HG02852 (cell line): ENCODE measurements around the gene RNF5.
"Not testable (repeated sequence)": the region's sequence is repeated elsewhere in the genome, so short reads cannot be mapped to it uniquely, and the experiment has no call there.

Source experiments
- ATAC-seq: cut with Tn5 transposase; IDR thresholded peaks from one replicate; pipeline ENCODE4 v1.9.1; 2021; ENCODE audit warnings: mild to moderate bottlenecking, moderate library complexity; ENCODE audit not compliant: unreplicated experiment

RNF5 gene

DNA sequence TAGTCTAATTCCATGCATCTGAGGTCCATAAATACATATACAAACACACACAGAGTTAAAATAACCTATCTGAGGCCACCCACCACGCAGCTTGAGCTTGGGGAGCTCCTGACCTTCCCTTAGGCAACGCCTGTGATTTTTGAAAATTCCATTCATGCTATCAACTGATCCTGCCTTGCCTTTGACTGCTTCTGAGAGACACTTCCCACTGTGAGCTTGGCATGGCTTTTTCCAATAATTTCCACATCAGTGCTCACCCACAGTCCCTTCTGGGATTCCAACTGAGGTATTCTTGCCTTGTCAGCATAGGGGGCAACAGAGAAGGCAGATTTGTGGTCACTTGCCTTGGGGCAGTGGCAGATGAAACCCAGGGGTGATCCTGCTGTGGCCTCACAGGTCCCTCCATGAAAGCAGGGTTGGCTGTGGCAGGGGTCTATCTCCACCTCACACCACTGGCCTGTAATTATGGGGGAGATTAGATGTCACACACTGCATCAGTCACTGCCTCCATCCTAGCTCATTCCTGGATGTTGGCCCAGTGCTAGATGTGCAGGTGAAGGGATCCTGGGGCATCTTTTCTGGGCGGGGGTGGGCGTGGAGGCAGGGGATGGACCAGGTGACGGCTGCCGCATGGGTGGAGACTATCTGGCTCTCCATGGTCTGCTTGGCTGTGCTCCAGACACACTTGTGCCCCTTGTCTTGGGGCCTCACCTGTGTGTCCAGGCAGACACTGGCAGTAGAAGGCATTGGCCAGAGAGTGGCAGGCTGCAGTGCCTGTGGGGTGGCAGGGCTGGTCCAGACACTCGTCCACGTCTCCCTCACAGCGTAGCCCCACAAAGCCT is 25.4 kb downstream of the RNF5 start:
- no peak for ATAC-seq

DNA sequence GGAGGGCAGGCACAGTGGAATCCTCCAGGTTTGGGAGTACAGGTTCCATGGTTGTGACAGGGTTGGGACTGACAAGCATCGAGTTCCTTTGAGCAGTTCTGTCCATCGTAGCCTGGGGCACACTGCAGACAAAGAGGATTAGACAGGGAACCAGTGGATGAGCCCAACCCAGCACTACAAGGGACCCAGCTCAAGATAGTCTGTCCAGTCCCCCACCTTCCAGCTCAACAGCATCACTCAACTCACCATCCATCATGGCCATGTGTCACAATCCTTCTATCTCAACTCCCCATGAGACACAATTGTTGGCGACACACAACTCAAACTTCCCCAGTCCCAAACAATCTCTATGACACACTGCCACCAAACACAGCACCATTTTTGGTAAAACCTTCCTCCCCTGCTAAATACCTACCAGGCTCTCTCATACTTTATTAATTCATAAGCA is 26.1 kb downstream of the RNF5 start:
- ATAC-seq, result no peak

DNA sequence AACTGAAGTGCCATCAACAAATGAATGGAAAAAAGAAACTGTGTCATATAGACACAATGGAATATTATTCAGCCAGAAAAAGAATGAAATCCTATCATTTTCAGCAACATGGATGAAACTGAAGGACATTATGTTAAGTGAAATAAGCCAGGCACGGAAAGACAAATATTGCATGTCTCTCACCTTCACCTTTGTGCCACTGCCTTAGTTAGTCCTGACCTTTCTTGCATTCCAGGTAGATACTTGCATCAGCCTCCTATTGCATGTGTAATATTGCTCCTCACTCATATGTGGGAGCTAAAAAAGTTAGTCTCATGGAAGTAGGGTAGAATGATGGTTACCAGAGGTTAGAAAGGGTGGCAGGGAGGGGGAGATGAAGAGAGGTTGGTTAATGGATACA is 30.8 kb downstream of the RNF5 start:
- ATAC-seq, result no peak

DNA sequence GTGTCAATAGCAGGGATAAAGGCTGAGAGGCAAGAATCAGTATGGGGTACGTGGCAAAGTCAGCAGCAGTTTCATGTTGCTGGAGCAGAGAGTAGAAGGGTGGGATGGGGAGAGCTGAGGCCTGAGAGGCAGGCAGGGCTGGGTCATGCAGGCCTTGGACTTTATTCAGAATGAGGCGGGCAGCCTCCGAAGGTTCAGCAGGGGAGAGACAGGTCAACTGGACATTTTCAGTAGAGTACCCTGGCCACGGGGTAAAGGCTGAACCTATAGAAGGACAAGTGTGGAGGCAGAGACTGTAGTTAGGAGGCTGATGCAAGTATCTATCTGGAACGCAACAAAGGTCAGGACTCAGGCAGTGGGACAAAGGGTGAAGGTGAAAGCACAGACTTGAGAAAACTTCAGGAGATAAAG is 32.0 kb downstream of the RNF5 start:
- no peak for ATAC-seq

DNA sequence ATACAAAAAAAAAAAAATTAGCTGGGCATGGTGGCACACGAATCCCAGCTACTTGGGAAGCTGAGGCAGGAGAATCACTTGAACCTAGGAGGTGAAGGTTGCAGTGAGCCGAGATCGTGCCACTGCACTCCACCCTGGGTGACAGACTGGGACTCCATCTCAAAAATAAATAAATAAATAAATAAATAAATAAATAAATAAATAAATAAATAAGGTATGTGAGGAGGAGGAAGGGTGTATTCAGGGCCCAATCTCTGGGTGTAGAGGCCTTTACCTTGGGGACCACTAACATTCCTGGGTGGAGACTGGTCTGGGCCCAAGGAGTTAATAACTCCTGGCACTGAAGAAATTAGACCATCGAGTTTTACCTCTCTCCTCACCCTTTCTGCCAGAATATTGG is 33.2 kb downstream of the RNF5 start:
- not testable (repeated sequence) for ATAC-seq

DNA sequence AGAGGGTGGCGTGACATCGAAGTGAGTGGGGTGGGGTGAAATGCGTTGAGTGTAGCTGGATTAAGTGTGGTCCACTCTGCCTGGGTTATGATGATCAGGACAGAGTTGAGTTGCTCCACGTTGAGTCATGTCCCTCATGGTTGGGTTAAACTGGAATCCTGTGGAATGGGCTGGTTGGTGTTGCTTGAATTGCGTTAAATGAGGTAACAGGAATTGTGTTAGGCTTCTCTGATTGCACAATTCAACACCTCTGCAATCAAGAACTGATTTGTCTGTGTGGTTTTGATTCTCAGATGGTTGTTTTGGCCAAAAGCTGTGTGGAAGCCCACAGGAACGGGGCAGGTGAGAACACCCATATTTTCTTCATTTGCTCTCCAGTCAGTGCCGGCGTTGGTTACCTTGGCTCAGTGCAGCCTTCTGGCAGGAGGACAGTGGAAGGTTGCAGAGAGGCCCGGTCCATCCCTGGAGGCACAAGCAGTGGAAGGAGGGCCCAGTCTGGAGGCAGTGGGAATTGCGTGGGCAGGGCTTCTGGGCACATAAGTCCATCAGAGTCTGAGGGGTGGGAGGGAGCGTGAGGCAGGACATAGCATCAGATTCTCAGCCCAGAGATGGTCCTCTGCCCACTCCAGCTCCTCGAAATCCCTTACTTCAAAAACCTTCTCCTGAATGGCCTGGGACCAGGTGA is 34.0 kb downstream of the RNF5 start:
- ATAC-seq, result no peak

DNA sequence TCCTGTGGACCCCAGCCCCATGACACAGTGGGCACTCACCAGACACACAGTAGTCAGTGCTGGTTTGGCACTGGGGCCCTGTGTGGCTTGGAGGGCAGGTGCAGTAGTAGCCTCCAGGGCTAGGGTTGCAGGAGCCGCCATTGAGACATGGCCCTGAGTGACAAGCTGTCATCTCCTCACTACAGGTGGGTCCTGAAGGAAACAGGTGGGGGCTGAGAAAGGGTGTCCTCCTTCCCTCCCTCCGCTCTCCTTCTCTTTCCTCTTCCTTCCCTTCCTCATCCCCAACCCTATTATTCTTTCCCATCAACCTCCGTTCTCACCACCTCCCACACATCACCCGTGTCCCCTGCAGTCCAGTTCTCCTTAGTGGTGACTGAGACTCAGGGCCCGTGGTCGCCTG is 35.4 kb downstream of the RNF5 start:
- no peak for ATAC-seq

DNA sequence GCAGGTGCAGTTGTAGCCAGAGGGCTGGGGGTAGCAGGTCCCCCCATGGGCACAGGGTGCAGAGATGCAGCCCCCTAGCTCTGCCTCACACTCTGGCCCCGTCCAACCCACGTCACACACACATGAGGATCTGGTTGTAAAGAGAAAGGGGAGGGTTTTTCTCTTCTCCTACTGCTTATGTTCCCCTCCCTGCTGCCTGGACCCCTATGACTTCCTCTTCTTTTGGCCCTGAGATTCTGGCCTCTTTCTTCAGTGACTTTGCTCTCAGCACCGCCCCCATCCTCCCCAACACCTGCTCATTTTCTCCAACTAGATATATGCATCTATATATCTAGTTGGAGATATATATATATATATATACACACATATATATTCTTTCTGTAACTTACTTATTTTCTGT is 35.9 kb downstream of the RNF5 start:
- no peak for ATAC-seq

DNA sequence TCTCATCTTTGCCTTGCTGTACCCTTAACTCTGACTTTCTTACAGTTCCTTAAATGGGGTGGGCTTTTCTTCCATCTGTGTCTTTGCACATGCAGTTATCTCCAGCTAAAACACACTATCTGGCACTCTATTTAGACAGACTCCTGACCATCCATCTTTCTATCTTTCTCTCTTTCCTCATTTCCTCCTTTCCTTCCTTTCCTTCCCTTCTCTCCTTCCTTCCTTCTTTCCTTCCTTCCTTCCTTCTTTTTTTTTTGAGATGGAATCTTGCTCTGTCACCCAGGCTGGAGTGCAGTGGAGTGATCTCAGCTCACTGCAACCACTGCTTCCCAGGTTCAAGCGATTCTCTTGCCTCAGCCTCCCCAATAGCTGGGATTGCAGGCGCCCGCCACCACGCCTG is 37.4 kb downstream of the RNF5 start:
- ATAC-seq, result no peak

DNA sequence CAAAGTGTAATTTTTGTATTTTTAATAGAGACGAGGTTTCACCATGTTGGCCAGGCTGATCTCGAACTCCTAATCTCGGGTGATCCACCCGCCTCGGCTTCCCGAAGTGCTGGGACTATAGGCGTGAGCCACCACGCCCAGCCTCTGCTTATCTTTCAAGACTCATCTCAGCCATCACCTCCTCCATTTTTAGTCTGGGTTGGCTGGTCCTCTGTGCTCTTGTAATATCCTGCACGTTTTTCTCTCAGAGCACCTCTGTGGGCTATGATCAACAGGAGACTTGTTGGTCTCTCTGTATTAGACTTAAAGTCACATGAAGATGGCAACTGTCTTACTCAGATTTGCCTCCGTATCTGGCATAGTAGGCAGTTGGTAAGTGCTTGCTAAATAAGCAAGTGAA is 38.1 kb downstream of the RNF5 start:
- ATAC-seq, result no peak

DNA sequence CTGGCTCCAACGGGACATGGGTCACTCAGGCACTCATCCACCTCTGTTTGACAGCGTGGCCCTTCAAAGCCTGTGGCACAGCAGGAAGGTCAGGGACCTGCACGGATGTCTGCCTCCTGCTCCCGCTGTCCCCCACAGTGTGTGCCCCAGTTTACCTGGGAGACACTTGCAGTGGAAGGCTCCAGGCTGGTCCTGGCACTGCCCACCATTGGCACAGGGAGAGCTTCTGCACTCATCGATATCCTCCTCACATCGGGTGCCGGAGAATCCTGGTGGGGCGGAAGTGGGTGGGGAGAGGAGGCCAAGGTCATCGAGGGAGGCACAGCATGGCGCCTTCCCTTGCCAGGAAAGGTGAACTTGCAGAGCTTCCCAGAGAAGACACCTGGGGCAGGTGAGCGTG is 38.8 kb downstream of the RNF5 start:
- no peak for ATAC-seq

DNA sequence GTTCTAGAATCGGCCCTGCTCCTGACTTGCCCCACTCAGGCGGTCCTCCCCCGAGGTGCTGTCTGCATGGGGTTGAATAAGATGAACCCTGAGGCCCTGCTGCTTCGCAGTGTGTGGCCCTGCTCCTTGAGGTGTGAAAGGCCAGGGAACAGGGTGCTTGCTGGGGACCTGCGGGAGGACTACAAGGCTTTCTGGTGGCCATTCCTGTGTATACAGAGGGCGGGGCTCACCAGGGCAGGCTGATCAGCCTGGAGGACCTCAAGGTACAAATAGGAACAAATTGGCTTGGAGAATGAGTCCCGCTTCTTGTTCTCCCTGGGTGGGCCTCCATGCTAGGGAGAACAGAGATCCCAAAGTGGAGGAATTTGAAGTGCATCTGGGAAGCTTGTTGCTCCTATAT is 40.0 kb downstream of the RNF5 start:
- ATAC-seq, result no peak

DNA sequence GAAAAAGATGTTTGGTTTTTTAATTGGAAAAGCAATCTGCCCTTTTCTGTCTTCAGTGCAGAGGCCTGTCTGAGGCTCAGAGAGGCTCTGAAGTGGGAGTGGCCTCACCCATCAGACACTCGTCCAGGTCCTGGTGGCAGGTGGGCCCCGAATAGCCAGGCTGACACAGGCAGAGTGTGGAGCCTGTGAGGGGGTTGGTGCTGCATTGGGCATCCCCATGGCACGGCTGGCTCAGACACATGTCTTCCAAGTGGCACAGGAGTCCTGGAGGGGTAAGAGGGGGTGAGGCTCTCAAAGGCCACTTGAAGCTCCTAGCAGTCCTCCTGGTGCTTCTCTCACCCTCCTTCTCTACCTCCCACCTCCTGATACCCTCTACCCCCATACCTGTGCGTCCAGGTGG is 41.8 kb downstream of the RNF5 start:
- ATAC-seq, result no peak

DNA sequence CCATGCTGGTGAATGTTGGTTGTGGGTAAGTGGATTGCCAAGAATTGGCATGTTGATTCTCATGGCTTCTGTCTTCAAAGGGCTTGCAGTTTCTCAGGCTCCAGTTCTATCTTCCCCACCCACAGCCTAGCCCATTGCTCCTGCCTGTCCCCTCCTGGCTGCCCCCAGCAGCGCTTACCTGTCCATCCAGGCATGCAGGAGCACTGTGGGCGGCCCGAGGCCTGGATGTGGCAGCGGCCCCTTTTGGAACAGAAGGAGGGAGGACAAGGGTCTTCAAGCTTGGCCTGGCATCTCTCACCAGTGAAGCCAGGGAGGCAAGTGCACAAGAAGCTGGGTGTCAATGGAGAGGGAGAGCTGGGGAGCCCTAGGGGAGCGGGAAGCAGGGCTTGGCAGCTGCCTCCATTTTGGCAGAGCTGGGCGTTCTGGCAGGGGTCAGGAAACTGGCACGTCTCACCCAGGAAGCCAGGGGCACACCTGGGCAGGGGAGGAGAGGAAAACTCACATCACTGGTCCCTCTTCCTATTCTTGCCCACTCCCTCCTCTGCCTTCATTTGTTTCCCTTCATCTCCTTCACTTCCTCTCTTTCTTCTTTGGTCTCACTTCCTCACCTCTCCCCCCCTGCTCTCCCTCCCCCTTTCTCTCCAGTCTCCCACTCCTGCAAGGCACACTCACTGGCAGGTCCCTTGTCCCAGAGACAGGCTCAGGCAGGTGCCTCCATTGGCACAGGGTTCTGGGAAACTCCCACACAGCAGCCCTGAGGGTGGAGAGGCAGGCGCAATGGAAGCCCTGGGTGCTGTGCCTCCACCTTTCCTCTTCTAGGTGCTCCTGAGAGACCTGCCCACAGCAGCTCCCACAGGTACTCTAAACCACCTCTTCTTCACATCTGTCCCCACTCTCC is 44.4 kb downstream of the RNF5 start:
- no peak for ATAC-seq

DNA sequence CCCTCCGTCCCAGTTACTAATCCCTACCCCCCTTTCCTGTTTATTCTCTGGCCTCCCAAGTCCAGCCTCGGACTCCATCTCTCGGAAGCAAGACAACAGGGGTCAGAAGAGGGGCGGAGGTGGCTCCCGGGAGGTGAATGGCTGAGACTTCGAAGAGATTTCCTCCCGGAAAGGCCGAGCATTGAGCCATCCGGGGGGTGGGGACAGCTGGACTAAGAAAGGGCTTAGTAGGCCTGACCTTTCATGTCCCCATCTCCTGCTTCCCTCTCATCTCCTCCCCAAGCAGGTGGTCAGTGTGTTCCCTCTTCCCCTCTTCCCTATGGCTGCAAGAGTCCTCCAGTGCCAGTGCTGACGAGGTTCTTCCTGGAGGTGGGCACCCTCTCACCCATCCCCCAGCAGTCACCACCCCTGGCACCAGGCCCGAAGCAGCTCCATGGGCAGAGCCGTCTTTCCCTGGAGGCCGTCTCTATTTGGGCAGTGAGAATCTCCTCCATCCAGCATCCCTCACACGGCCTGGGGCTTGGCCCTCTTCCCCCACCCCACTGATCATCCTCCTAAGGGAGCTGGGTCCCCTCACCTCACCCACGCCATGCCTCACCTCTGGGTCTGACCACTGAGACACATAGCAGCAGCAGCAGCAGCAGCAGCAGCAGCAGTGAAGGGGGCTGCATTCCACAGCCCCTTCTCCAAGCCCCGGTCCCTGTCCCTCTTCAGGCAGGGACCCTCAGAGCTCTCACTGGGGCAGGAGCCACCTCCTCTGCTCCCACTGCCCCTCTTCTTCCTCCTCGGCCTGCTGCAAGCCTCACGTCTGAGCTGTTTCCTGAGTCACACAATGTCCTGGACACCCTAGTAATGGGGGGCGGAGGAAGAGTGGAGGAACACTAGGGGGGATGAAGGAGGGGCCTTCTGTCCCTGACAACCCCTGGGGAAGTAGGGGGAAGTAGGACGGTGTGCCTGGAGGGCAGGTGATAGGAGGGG is 45.3 kb downstream of the RNF5 start, which contains the start of gene NOTCH4:
Gene NOTCH4 (minus strand): TSS at position 810 of the 978 bp plus-strand sequence. CDS start 139 bp downstream, at position 671.
- ATAC-seq, result no peak

DNA sequence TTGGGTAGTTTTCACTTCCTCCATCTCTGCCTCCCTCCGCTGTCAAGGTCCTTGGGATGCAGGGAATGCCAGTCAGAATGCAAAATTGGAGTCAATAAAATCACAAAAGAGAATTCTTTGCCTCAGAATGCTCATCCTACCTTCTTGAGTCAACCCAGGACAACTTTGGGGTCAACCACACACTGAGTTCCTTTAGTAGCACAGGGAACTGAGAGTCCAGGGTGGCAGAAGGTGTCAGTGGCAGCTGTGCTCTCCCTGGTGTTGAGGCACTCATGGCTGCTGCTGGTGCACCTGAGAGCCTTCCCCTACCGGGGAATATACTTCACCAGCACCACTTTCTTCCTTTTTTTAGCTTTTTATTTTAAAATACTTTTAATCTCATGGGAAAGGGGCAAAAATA is 46.5 kb downstream of the RNF5 start:
- ATAC-seq, result no peak

DNA sequence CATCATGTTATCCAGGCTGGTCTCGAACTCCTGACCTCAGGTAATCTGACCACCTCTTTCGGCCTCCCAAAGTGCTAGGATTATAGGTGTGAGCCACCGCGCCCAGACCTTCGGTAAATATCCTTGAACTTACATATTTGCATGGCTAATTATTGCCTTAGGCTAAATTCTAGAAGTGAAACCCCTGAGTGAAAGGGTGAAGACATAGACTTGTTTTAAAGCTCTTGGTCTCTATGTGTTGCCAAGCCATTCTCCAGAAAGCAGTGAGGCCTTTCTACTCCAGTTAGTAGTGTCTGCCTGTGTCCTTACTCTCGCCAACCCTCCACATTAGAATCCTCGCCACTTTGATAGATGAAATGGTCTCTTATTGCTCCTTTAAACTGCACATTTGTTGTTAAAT is 48.2 kb downstream of the RNF5 start:
- no peak for ATAC-seq
